Fibroblast of lung (primary cell): ENCODE data around the gene NOS1AP. TPM values are rescaled to one million over a fixed set of nuclear protein-coding genes. Genes with fewer than 3 reads are reported as not detected.

Experiments
- DNase-seq, 2 donors: peaks; one replicate each; pipeline versions ENCODE4 v3.0.0 to v3.0.0-alpha.2; 2010; ENCODE audit warnings: low read depth in 2 of 2
- H2AFZ ChIP-seq: 2 replicates; pipeline ENCODE4 v1.5.1; 2012; ENCODE audit warnings: low read length, control low read depth, inconsistent platforms
- H3K27ac ChIP-seq: 2 replicates; pipeline ENCODE4 v1.5.1; 2011; ENCODE audit warnings: low read length, control low read depth; ENCODE audit not compliant: insufficient read depth
- H3K27me3 ChIP-seq: 2 replicates; pipeline ENCODE4 v1.5.1; 2011; ENCODE audit warnings: mild to moderate bottlenecking, low read length; ENCODE audit not compliant: control insufficient read depth, insufficient read depth
- H3K36me3 ChIP-seq: 2 replicates; pipeline ENCODE4 v1.5.1; 2011; ENCODE audit warnings: low read length; ENCODE audit not compliant: control insufficient read depth, insufficient read depth
- H3K4me1 ChIP-seq: 2 replicates; pipeline ENCODE4 v1.5.1; 2011; ENCODE audit warnings: low read length; ENCODE audit not compliant: control insufficient read depth, insufficient read depth; ENCODE audit errors: extremely low read depth
- H3K4me2 ChIP-seq: 2 replicates; pipeline ENCODE4 v1.5.1; 2011; ENCODE audit warnings: low read length, control low read depth; ENCODE audit not compliant: insufficient read depth; ENCODE audit errors: extremely low read depth
- H3K4me3 ChIP-seq, 4 experiments: fragments of 200-600 bp in 1 of 4; sonication (generic) in 1 of 4; replicated peaks in 1 of 4; 2 replicates each; pipeline ENCODE4 v1.5.1; 2011 to 2016; ENCODE audit warnings: low read length in 4 of 4, low read depth in 3 of 4, mild to moderate bottlenecking in 3 of 4, control low read depth in 2 of 4, inconsistent platforms in 1 of 4, mixed read lengths in 1 of 4; ENCODE audit not compliant: insufficient read depth in 1 of 4; ENCODE audit errors: control extremely low read depth in 1 of 4
- H3K79me2 ChIP-seq: 2 replicates; pipeline ENCODE4 v1.5.1; 2012; ENCODE audit warnings: mild to moderate bottlenecking, low read length, inconsistent platforms; ENCODE audit not compliant: control insufficient read depth, insufficient read depth
- H3K9ac ChIP-seq: 2 replicates; pipeline ENCODE4 v1.5.1; 2011; ENCODE audit warnings: mild to moderate bottlenecking, low read length, control low read depth; ENCODE audit not compliant: insufficient read depth
- H3K9me3 ChIP-seq: 2 replicates; pipeline ENCODE4 v1.5.1; 2012; ENCODE audit warnings: low read depth, low read length; ENCODE audit not compliant: control insufficient read depth, insufficient read depth
- H4K20me1 ChIP-seq: 2 replicates; pipeline ENCODE4 v1.5.1; 2011; ENCODE audit warnings: low read length; ENCODE audit not compliant: control insufficient read depth, insufficient read depth; ENCODE audit errors: extremely low read depth
- EZH2 ChIP-seq: IDR thresholded peaks from 2 replicates; pipeline ENCODE4 v1.5.1; 2012; ENCODE audit warnings: low read length, control low read depth, mild to moderate bottlenecking; ENCODE audit errors: missing control alignments
- polyA plus RNA-seq, 2 donors: library from polyadenylated mRNA; depleted of rRNA in 1 of 2; stranded (reverse) in 1 of 2; unstranded in 1 of 2; fragments of >200 nt; gene quantifications; 2 replicates each; pipeline ENCODE4 v1.2.1, GENCODE V29; 2011 to 2012; ENCODE audit warnings: missing spikeins in 1 of 2
- total RNA-seq: library from RNA; depleted of rRNA; stranded (reverse); fragments of >200 nt; gene quantifications from 2 replicates; pipeline ENCODE4 v1.2.1, GENCODE V29; 2014
- TF ChIP-seq, protein P1 (sequence below), 2 donors: IDR thresholded peaks in 1 of 2; conservative IDR thresholded peaks in 1 of 2; 1 replicate in 1 of 2; 2 replicates in 1 of 2; pipeline ENCODE4 v1.5.1; 2011 to 2012; ENCODE audit warnings: low read length in 2 of 2, control low read depth in 1 of 2, inconsistent platforms in 1 of 2, low read depth in 1 of 2, mild to moderate bottlenecking in 1 of 2

Gene NOS1AP
- total and polyA plus RNA-seq, 2 donors (not counting 1 experiment from before 2014, with no cell fraction given), result 0.14 to 0.17 TPM

GRCh38 chr1:162265983-162266382, 196.5 kb downstream of the NOS1AP start:
- no peaks in the 10 kb centered on the region for H3K27me3 ChIP-seq

DNA sequence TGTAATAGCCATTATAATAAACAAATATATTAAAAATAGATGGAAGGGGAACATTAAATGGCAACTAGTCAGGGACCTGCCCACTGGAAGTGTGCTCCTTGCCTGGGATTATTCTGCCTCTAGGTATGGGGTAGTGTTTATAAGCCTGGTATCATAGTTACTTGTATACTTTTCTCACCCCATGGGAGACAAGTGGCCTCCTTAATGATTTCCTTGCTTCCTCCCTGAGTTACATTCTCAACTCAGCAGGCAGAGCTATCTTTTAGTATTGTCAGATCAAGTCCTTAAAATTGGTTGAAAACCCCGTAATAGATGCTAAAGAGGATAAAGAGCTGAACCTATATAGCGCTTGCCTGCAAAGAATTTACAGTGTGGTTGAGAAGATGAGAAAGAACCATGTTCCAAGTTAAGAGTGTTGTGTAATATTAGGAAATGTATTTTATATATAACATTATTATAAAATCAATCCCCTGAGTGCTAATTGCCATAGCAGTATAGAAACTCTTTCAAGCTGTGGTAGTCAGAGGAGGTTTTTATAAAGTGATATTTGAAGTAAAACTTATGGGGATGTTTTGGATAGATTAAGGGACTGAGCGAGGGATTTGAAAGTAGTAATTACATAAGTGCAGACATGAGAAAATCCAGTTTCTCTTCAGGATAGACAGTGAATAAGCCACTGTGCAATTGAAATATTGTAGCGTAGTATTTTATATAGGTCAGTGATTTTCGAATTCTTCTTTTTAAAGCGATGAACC, 200.7 kb downstream of the NOS1AP start:
- no peak overlapping the region for H3K4me2 ChIP-seq
- H3K4me3 ChIP-seq, result no peak overlapping the region
- H4K20me1 ChIP-seq, result peaks cover 2% of the 10 kb centered on the region
- TF ChIP-seq, protein P1, sequence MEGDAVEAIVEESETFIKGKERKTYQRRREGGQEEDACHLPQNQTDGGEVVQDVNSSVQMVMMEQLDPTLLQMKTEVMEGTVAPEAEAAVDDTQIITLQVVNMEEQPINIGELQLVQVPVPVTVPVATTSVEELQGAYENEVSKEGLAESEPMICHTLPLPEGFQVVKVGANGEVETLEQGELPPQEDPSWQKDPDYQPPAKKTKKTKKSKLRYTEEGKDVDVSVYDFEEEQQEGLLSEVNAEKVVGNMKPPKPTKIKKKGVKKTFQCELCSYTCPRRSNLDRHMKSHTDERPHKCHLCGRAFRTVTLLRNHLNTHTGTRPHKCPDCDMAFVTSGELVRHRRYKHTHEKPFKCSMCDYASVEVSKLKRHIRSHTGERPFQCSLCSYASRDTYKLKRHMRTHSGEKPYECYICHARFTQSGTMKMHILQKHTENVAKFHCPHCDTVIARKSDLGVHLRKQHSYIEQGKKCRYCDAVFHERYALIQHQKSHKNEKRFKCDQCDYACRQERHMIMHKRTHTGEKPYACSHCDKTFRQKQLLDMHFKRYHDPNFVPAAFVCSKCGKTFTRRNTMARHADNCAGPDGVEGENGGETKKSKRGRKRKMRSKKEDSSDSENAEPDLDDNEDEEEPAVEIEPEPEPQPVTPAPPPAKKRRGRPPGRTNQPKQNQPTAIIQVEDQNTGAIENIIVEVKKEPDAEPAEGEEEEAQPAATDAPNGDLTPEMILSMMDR (conservative IDR thresholded peaks at IDR 0.05 in 1 of 2, IDR thresholded peaks at IDR 0.05 in 1 of 2; ENCODE audit: low read depth in 1 of 2, low read length in 2 of 2), result no peak
- no peak for TF ChIP-seq EZH2
- no peak overlapping the region for H3K9ac ChIP-seq
- peaks cover 2% of the 10 kb centered on the region for H3K27me3 ChIP-seq
- H3K36me3 ChIP-seq, result no peaks in the 10 kb centered on the region
- H3K4me1 ChIP-seq, result no peaks in the 10 kb centered on the region
- no peak overlapping the region for H2AFZ ChIP-seq
- DNase-seq, result no peak
- H3K27ac ChIP-seq, result no peak overlapping the region
- H3K79me2 ChIP-seq, result no peaks in the 10 kb centered on the region
- H3K9me3 ChIP-seq, result no peaks in the 10 kb centered on the region

More at GRCh38 chr1:162265983-162266382, 196.5 kb downstream of the NOS1AP start:
- no peaks in the 10 kb centered on the region for H3K79me2 ChIP-seq
- no peak overlapping the region for H3K27ac ChIP-seq
- no peaks in the 10 kb centered on the region for H3K9me3 ChIP-seq
- no peak for DNase-seq
- H3K4me1 ChIP-seq, result no peaks in the 10 kb centered on the region
- no peaks in the 10 kb centered on the region for H4K20me1 ChIP-seq
- H3K4me2 ChIP-seq, result no peak overlapping the region
- H3K9ac ChIP-seq, result no peak overlapping the region
- TF ChIP-seq EZH2, result no peak
- TF ChIP-seq, protein P1 (conservative IDR thresholded peaks at IDR 0.05 in 1 of 2, IDR thresholded peaks at IDR 0.05 in 1 of 2; ENCODE audit: low read depth in 1 of 2, low read length in 2 of 2), result no peak
- H3K36me3 ChIP-seq, result no peaks in the 10 kb centered on the region
- H2AFZ ChIP-seq, result no peak overlapping the region
- H3K4me3 ChIP-seq, result no peak overlapping the region

DNA sequence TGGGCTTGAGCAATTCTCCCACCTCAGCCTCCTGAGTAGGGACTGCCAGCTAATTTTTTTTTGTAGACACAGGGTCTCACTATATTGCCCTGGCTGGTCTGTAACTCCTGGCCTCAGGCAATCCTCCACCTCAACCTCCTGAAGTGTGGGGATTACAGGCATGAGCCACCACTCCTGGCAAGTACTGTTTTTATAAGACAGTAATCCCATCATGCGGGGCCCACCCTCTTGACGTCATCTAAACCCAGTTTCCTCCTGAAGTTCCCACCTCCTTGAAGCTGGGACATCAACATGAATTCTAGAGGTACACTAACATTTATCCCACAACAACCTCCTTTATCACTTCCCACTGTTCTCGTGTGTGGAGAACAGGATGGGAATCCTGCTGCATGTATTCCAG, 202.5 kb downstream of the NOS1AP start:
- no peak for TF ChIP-seq EZH2
- TF ChIP-seq, protein P1 (conservative IDR thresholded peaks at IDR 0.05 in 1 of 2, IDR thresholded peaks at IDR 0.05 in 1 of 2; ENCODE audit: low read depth in 1 of 2, low read length in 2 of 2), result no peak
- no peaks in the 10 kb centered on the region for H3K9me3 ChIP-seq
- no peak overlapping the region for H3K9ac ChIP-seq
- H3K27ac ChIP-seq, result no peak overlapping the region
- no peaks in the 10 kb centered on the region for H3K79me2 ChIP-seq
- no peak overlapping the region for H3K4me2 ChIP-seq
- no peaks in the 10 kb centered on the region for H3K36me3 ChIP-seq
- no peaks in the 10 kb centered on the region for H3K4me1 ChIP-seq
- DNase-seq, result no peak
- peaks cover 2% of the 10 kb centered on the region for H3K27me3 ChIP-seq
- H4K20me1 ChIP-seq, result peaks cover 2% of the 10 kb centered on the region
- H2AFZ ChIP-seq, result no peak overlapping the region
- H3K4me3 ChIP-seq, result no peak overlapping the region
